Cardiac fibroblast (primary cell): Measurements from ENCODE around the gene ATXN7L3.

Experiments
- DNase-seq, 2 donors: peaks; one replicate each; pipeline versions ENCODE4 v3.0.0 to v3.0.0-alpha.2; 2010; ENCODE audit warnings: low read depth in 2 of 2
- H3K4me3 ChIP-seq, 2 donors: replicated peaks in 1 of 2; 1 replicate in 1 of 2; 2 replicates in 1 of 2; pipeline ENCODE4 v1.5.1; 2011; ENCODE audit warnings: low read depth in 2 of 2, low read length in 2 of 2, mild to moderate bottlenecking in 2 of 2, moderate library complexity in 1 of 2
- TF ChIP-seq, protein P1 (sequence below): IDR thresholded peaks from one replicate; pipeline ENCODE4 v1.5.1; 2011; ENCODE audit warnings: low read depth, mild to moderate bottlenecking, low read length, inconsistent platforms

Gene ATXN7L3

DNA sequence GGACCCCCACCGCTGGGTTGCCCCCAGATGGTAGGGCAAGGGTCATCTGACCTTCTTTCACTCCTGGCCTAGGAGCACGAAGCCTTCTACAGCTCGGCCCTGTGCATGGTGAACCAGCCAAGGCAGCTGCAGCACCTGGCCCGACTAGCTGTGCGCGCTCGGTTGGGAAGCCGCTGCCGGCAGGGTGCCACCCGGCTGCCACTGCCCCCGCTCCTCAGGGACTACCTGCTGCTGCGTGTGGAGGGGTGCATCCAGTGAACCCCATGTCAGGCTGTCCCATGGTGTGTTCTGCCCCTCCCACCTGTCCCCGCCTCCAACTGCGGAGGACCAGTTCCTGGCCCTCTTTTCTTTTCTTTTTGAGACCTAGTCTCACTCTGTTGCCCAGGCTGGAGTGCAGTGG is 21.6 kb downstream of the ATXN7L3 start:
- TF ChIP-seq, protein P1, sequence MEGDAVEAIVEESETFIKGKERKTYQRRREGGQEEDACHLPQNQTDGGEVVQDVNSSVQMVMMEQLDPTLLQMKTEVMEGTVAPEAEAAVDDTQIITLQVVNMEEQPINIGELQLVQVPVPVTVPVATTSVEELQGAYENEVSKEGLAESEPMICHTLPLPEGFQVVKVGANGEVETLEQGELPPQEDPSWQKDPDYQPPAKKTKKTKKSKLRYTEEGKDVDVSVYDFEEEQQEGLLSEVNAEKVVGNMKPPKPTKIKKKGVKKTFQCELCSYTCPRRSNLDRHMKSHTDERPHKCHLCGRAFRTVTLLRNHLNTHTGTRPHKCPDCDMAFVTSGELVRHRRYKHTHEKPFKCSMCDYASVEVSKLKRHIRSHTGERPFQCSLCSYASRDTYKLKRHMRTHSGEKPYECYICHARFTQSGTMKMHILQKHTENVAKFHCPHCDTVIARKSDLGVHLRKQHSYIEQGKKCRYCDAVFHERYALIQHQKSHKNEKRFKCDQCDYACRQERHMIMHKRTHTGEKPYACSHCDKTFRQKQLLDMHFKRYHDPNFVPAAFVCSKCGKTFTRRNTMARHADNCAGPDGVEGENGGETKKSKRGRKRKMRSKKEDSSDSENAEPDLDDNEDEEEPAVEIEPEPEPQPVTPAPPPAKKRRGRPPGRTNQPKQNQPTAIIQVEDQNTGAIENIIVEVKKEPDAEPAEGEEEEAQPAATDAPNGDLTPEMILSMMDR = no peak
- H3K4me3 ChIP-seq = no peak overlapping the region
- DNase-seq = no peak

DNA sequence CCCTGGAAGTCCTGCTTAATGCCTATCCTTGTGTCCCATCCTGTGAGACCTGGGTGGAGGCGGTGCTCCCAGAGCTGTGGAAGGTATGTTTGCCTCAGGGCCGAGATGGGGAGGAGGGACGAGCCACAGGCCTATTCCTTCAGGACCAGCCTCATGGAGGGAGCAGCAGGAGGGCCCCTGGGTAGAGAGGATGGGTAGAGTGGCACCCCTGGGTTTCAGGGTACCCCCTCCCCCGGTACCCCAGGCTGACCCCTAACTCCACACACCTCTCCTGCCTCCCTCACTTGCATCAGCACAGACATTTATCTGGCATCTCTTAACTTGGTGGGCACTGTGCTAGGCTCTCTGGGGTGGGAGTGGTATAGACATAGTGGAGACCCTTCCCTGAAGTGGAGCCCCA is 22.0 kb downstream of the ATXN7L3 start:
- TF ChIP-seq, protein P1 = no peak
- no peak overlapping the region for H3K4me3 ChIP-seq
- DNase-seq = no peak

DNA sequence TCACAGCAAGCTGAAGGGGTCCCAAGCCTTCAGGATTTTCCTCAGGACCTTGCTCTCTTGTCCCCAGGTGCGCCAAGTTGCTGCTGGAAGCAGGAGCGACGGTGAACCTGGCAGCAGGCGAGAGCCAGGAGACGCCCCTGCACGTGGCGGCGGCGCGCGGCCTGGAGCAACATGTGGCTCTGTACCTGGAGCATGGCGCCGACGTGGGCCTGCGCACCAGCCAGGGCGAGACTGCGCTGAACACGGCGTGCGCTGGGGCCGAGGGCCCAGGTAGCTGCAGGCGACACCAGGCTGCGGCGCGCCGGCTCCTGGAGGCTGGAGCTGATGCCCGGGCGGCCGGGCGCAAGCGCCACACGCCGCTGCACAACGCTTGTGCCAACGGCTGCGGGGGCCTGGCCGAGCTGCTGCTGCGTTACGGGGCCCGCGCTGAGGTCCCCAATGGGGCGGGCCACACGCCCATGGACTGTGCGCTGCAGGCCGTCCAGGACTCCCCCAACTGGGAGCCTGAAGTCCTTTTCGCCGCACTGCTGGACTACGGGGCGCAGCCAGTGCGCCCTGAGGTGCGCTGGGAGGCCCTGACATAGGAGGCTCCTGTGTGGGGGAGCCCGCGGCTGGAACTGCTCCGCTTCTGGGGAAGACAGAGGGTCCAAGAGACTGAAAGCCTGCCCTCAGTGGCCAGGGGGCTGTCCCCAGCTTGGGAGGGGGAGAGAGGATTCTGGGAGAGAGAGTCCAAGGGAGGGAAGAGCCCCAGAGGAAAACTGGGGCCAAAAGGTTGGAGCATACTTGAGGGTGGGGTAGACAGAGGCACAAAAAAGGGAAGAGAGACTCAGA is 22.8 kb downstream of the ATXN7L3 start:
- H3K4me3 ChIP-seq = no peak overlapping the region
- TF ChIP-seq, protein P1 = no peak
- DNase-seq = no peak

DNA sequence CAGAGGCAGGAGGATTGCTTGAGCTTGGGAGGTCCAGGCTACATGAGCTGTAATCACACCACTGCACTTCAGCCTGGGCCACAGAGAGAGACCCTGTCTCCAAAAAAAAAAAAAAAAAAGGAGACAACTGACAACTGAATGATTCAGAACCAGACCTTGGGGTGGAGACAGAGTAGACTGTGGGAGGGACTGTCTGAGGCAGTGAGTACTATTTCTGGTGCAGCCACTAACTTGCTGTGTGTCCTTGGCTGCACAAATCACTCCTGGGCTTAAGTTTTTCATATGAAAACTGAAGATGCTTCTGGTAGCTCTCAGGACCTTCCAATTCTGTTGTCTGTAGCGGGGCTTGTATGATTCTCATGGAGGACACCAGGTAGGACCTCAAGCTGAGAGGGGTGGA is 23.4 kb downstream of the ATXN7L3 start:
- TF ChIP-seq, protein P1 = no peak
- DNase-seq = peak in 1 of 2 donors; percentile 25
- H3K4me3 ChIP-seq = no peak overlapping the region

DNA sequence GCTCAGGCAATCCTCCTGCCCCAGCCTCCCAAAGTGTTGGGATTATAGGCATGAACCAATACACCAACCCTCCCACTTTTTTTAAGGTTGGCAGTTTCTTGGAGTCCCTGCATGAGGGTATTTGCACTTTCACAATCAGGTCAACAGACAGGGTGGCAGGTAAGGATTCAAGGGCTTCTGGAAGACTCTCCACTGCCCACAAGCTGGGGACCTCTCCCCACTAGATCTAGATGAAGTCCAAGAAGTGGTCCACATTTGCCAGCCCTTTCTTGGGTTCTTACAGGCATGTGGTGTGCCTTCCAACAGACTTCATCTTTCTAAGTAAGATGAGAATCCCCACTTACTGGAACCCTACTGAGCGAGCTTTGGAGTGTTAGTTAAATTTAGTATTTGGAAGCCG is 25.3 kb downstream of the ATXN7L3 start:
- no peak for DNase-seq
- no peak overlapping the region for H3K4me3 ChIP-seq
- TF ChIP-seq, protein P1 = no peak

DNA sequence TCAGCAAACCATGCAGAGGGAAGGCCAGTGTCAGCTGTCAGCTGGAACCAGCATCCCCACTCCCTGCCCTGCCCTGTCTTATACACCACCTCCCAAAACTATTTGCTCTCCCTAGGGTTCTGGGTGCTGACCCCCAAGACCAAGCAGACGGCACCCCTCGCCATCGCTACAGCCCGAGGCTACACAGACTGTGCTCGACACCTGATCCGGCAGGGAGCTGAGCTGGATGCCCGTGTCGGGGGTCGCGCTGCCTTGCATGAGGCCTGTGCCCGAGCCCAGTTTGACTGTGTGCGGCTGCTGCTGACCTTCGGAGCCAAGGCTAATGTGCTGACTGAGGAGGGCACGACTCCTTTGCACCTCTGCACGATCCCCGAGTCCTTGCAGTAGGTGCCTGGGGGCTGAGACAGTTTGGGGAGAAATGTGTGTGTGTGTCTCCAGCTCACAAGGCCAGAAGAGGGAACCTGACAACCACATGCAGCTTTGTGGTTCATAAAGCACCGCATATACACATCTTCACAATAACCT is 27.7 kb downstream of the ATXN7L3 start:
- no peak overlapping the region for H3K4me3 ChIP-seq
- TF ChIP-seq, protein P1 = no peak

More for the DNA sequence above, 27.7 kb downstream of the ATXN7L3 start:
- DNase-seq = no peak
